Muscle of arm (tissue), 12 donors: ENCODE results near the gene ENDOD1. TPM values are rescaled to one million over a fixed set of nuclear protein-coding genes. Genes with fewer than 3 reads are reported as not detected.

Experiments used
- DNase-seq: peaks from one replicate; pipeline ENCODE4 v3.0.0-alpha.2; 2013
- polyA plus RNA-seq, 12 donors: library from polyadenylated mRNA; unstranded; fragments of 120-200 nt; gene quantifications; one replicate each; pipeline ENCODE4 v1.2.1, GENCODE V29; 2013; ENCODE audit not compliant: insufficient read length in 12 of 12

The ENDOD1 gene
- polyA plus RNA-seq, 12 donors: 38.5 to 96.2 (median 68.8) TPM; not detected in 1

DNA sequence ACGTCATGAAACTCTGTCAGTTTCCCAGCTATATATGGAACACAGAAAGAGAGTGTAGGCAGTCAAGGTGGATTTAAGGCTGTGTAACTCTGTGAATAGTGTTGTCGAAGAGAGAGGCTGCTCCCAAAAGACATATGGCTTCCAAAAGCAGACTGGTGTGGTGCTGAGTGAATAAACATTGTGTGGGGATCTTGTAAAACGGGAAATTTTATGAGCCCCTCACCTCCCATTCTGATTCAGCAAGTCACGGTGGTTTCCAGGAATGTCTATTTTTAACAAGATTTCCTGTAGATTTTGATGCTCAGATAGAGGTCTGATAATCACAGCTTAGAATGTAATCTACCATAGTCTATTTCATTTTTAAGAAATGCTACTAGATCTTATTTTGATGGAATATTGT is 73.5 kb downstream of the ENDOD1 start:
- DNase-seq: no peak

DNA sequence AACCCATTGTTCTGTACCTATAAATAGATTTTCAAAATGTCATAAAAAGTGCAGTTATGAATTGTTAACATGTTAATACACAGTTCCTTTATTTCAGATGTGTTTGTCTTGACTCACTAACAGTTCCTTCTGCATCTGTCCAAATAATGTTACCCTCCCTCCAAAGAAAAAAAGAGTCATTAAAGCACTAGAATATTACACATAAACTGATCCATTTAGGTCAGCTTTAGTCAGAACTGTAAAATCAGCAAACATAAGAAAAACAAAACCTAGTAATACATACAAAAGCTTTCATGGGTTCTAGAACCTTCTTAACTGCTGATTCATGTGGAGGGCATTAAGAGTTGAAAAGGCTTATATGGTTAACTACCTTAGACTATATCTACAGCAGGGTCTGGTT is 76.0 kb downstream of the ENDOD1 start:
- DNase-seq: no peak

DNA sequence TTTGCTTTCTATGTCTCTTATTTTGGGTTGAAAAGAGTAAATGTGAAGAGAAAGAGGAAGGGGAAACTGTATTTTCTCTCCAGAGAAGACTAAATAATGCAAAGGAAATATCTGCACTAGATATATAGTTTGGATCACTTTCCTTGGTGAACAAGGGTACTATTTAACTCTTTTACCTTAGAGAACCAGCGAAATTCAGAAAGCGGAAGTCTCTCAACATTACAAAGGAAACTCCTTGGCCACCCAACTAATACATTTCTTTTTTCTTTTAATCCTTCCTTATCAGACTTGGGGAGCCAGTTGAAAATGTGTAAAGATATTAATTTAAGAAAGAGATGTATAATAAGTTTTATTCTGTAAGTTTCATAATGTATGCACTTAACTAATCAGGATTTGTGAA is 77.1 kb downstream of the ENDOD1 start:
- no peak for DNase-seq

DNA sequence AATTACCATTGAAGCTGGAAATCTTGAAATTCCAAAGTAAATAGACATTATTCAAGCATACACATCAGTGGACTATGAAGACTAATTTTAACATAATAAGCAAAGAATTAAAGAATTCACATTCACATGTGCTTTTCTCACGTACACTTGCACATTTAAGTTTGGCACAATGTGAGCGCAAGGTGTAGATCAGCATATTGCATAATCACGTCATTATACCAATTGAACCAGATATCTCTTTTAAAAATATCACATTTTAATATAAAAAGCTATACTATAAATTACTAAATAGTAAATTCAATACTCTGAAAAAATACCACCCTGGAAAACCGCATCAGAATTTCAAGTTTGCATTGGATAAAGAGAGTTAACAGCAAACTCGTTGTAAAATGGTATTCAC is 80.6 kb downstream of the ENDOD1 start:
- no peak for DNase-seq

DNA sequence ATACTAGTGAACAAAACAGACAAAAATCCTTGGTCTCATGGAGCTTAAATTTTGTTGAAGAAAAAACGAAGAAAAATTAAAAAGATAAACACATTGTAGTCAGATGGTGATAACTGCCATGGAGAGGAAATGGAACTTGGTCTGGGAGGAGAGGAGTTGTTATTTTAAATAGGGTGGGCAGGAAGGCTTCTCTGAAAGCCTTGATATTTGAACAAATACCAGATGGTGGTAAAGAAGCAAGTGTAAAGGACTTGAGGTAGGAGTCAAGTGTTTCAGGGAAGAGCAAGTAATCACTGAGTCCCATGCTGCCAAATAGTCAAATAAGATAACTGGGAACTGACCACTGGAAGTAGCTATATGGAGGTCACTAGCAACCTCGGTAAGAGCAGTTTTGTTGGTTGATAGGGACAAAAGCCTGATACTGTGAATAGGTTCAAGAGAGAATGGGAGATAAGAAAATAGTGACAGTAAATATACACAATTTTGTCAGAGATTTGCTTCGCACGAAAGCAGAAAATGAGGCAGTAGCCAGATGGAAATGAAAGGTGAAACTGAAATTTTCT is 86.3 kb downstream of the ENDOD1 start:
- DNase-seq: no peak

Other genes with a start within 250 kb of the ENDOD1 start
- 10 to 100 TPM in 11 of 12 donors, not detected in 1; 68.1 to 97.8 (median 89.9) TPM for gene CWC15, start 116.3 kb upstream of the ENDOD1 start, polyA plus RNA-seq
- 1 to 10 TPM in 10 of 12 donors, not detected in 2; 1.0 to 1.7 (median 1.4) TPM for gene KDM4D, start 116.1 kb upstream of the ENDOD1 start, polyA plus RNA-seq
- gene KDM4E, start 64.6 kb upstream of the ENDOD1 start, polyA plus RNA-seq: under 1 TPM in 10 of 12 donors, not detected in 2; 0.08 to 0.52 (median 0.16) TPM
- not detected for gene KDM4F, start 40.4 kb upstream of the ENDOD1 start, polyA plus RNA-seq
- gene SRSF8, start 22.9 kb upstream of the ENDOD1 start, polyA plus RNA-seq: 100 to 1,000 TPM in 1 of 12 donors, 10 to 100 TPM in 11; 32.3 to 105 (median 50.9) TPM
- 100 to 1,000 TPM in 9 of 12 donors, 10 to 100 TPM in 3; 62.8 to 184 (median 115) TPM for gene SESN3, start 141.4 kb downstream of the ENDOD1 start, polyA plus RNA-seq